ENCODE measurements around the gene EYA3. TPM values are rescaled to one million over a fixed set of nuclear protein-coding genes. Genes with fewer than 3 reads are reported as not detected.

EYA3 gene
- total RNA-seq, 1 donor from 2014 or later, result 9.9 TPM

GRCh38 chr1:28096210-28097099, 8.0 kb upstream of the EYA3 start:
- Histone ChIP-seq H3K9ac (ENCODE audit: low read depth in 1 of 3, low read length in 3 of 3) (no peak overlapping the region), H3K4me3 (ENCODE audit: low read length in 3 of 3) (no peak overlapping the region), H3K9me3 (ENCODE audit: control insufficient read depth in 3 of 3, low read length in 3 of 3) (no peaks in the 10 kb centered on the region), H3K4me1 (ENCODE audit: control insufficient read depth in 3 of 3, insufficient read depth in 3 of 3, low read length in 3 of 3) (peaks cover 5 to 8% (median 6%) of the 10 kb centered on the region in 3 donors), H3K36me3 (ENCODE audit: control insufficient read depth in 3 of 3, insufficient read depth in 3 of 3, low read length in 3 of 3) (no peaks in the 10 kb centered on the region), H3K27ac (ENCODE audit: low read depth, low read length) (no peak overlapping the region), H3K27me3 (ENCODE audit: control insufficient read depth in 3 of 3, insufficient read depth in 3 of 3, low read length in 3 of 3) (no peaks in the 10 kb centered on the region)

GRCh38 chr1:28091043-28091781, 2.8 kb upstream of the EYA3 start:
- Histone ChIP-seq H3K27ac (ENCODE audit: low read depth, low read length) (no peak overlapping the region), H3K27me3 (ENCODE audit: control insufficient read depth in 3 of 3, insufficient read depth in 3 of 3, low read length in 3 of 3) (no peaks in the 10 kb centered on the region), H3K36me3 (ENCODE audit: control insufficient read depth in 3 of 3, insufficient read depth in 3 of 3, low read length in 3 of 3) (no peaks in the 10 kb centered on the region), H3K4me1 (ENCODE audit: control insufficient read depth in 3 of 3, insufficient read depth in 3 of 3, low read length in 3 of 3) (peaks cover 16 to 20% (median 19%) of the 10 kb centered on the region in 3 donors), H3K9ac (ENCODE audit: low read depth in 1 of 3, low read length in 3 of 3) (no peak overlapping the region), H3K4me3 (ENCODE audit: low read length in 3 of 3) (no peak overlapping the region), H3K9me3 (ENCODE audit: control insufficient read depth in 3 of 3, low read length in 3 of 3) (no peaks in the 10 kb centered on the region)

GRCh38 chr1:28087614-28088167, 719 bp downstream of the EYA3 start:
- H3K9ac ChIP-seq (ENCODE audit: low read depth in 1 of 3, low read length in 3 of 3), result peak overlapping the region; percentile 95 to 100 (median 97)
- H3K4me1 ChIP-seq (ENCODE audit: control insufficient read depth in 3 of 3, insufficient read depth in 3 of 3, low read length in 3 of 3), result peaks cover 19 to 22% (median 21%) of the 10 kb centered on the region in 3 donors
- no peaks in the 10 kb centered on the region for H3K9me3 ChIP-seq (ENCODE audit: control insufficient read depth in 3 of 3, low read length in 3 of 3)
- H3K27me3 ChIP-seq (ENCODE audit: control insufficient read depth in 3 of 3, insufficient read depth in 3 of 3, low read length in 3 of 3), result no peaks in the 10 kb centered on the region
- H3K27ac ChIP-seq (ENCODE audit: low read depth, low read length), result peak overlapping the region; percentile 93
- peak overlapping the region; percentile 99 to 100 (median 100) for H3K4me3 ChIP-seq (ENCODE audit: low read length in 3 of 3)
- no peaks in the 10 kb centered on the region for H3K36me3 ChIP-seq (ENCODE audit: control insufficient read depth in 3 of 3, insufficient read depth in 3 of 3, low read length in 3 of 3)

- Histone ChIP-seq H3K9ac (ENCODE audit: low read depth in 1 of 3, low read length in 3 of 3) (peak overlapping the region in 1 of 3 donors; percentile 34), H3K9me3 (ENCODE audit: control insufficient read depth in 3 of 3, low read length in 3 of 3) (no peaks in the 10 kb centered on the region), H3K4me3 (ENCODE audit: low read length in 3 of 3) (no peak overlapping the region), H3K36me3 (ENCODE audit: control insufficient read depth in 3 of 3, insufficient read depth in 3 of 3, low read length in 3 of 3) (no peaks in the 10 kb centered on the region), H3K27me3 (ENCODE audit: control insufficient read depth in 3 of 3, insufficient read depth in 3 of 3, low read length in 3 of 3) (no peaks in the 10 kb centered on the region), H3K4me1 (ENCODE audit: control insufficient read depth in 3 of 3, insufficient read depth in 3 of 3, low read length in 3 of 3) (peaks cover 19 to 22% (median 21%) of the 10 kb centered on the region in 3 donors), H3K27ac (ENCODE audit: low read depth, low read length) (no peak overlapping the region)
These were observed 1.8 kb downstream of the EYA3 start for GRCh38 chr1:28086651-28087050.

- Histone ChIP-seq H3K27ac (ENCODE audit: low read depth, low read length) (no peak overlapping the region), H3K9ac (ENCODE audit: low read depth in 1 of 3, low read length in 3 of 3) (no peak overlapping the region), H3K4me3 (ENCODE audit: low read length in 3 of 3) (no peak overlapping the region), H3K4me1 (ENCODE audit: control insufficient read depth in 3 of 3, insufficient read depth in 3 of 3, low read length in 3 of 3) (peaks cover 19 to 22% (median 21%) of the 10 kb centered on the region in 3 donors), H3K36me3 (ENCODE audit: control insufficient read depth in 3 of 3, insufficient read depth in 3 of 3, low read length in 3 of 3) (peaks cover 0 to 1% (median 0%) of the 10 kb centered on the region in 3 donors), H3K9me3 (ENCODE audit: control insufficient read depth in 3 of 3, low read length in 3 of 3) (no peaks in the 10 kb centered on the region), H3K27me3 (ENCODE audit: control insufficient read depth in 3 of 3, insufficient read depth in 3 of 3, low read length in 3 of 3) (no peaks in the 10 kb centered on the region)
These were observed 3.3 kb downstream of the EYA3 start for GRCh38 chr1:28085129-28085528.

- Histone ChIP-seq H3K4me3 (ENCODE audit: low read length in 3 of 3) (no peak overlapping the region), H3K4me1 (ENCODE audit: control insufficient read depth in 3 of 3, insufficient read depth in 3 of 3, low read length in 3 of 3) (peaks cover 21 to 26% (median 25%) of the 10 kb centered on the region in 3 donors), H3K9ac (ENCODE audit: low read depth in 1 of 3, low read length in 3 of 3) (no peak overlapping the region), H3K27me3 (ENCODE audit: control insufficient read depth in 3 of 3, insufficient read depth in 3 of 3, low read length in 3 of 3) (no peaks in the 10 kb centered on the region), H3K9me3 (ENCODE audit: control insufficient read depth in 3 of 3, low read length in 3 of 3) (no peaks in the 10 kb centered on the region), H3K27ac (ENCODE audit: low read depth, low read length) (no peak overlapping the region), H3K36me3 (ENCODE audit: control insufficient read depth in 3 of 3, insufficient read depth in 3 of 3, low read length in 3 of 3) (peaks cover 0 to 2% (median 0%) of the 10 kb centered on the region in 3 donors)
These were observed 4.5 kb downstream of the EYA3 start for GRCh38 chr1:28083876-28084275.

GRCh38 chr1:28078680-28079626, 9.5 kb downstream of the EYA3 start:
- H3K27ac ChIP-seq (ENCODE audit: low read depth, low read length), result peak overlapping the region; percentile 28
- no peak overlapping the region for H3K9ac ChIP-seq (ENCODE audit: low read depth in 1 of 3, low read length in 3 of 3)
- no peak overlapping the region for H3K4me3 ChIP-seq (ENCODE audit: low read length in 3 of 3)
- no peaks in the 10 kb centered on the region for H3K27me3 ChIP-seq (ENCODE audit: control insufficient read depth in 3 of 3, insufficient read depth in 3 of 3, low read length in 3 of 3)
- no peaks in the 10 kb centered on the region for H3K9me3 ChIP-seq (ENCODE audit: control insufficient read depth in 3 of 3, low read length in 3 of 3)
- peaks cover 11 to 15% (median 11%) of the 10 kb centered on the region in 3 donors for H3K4me1 ChIP-seq (ENCODE audit: control insufficient read depth in 3 of 3, insufficient read depth in 3 of 3, low read length in 3 of 3)
- peaks cover 0 to 2% (median 0%) of the 10 kb centered on the region in 3 donors for H3K36me3 ChIP-seq (ENCODE audit: control insufficient read depth in 3 of 3, insufficient read depth in 3 of 3, low read length in 3 of 3)

- Histone ChIP-seq H3K9ac (ENCODE audit: low read depth in 1 of 3, low read length in 3 of 3) (no peak overlapping the region), H3K27ac (ENCODE audit: low read depth, low read length) (peak overlapping the region; percentile 28), H3K4me1 (ENCODE audit: control insufficient read depth in 3 of 3, insufficient read depth in 3 of 3, low read length in 3 of 3) (peaks cover 11 to 15% (median 11%) of the 10 kb centered on the region in 3 donors), H3K4me3 (ENCODE audit: low read length in 3 of 3) (no peak overlapping the region), H3K9me3 (ENCODE audit: control insufficient read depth in 3 of 3, low read length in 3 of 3) (no peaks in the 10 kb centered on the region), H3K36me3 (ENCODE audit: control insufficient read depth in 3 of 3, insufficient read depth in 3 of 3, low read length in 3 of 3) (peaks cover 0 to 2% (median 0%) of the 10 kb centered on the region in 3 donors), H3K27me3 (ENCODE audit: control insufficient read depth in 3 of 3, insufficient read depth in 3 of 3, low read length in 3 of 3) (no peaks in the 10 kb centered on the region)
These were observed 10.1 kb downstream of the EYA3 start for GRCh38 chr1:28078262-28078661.

GRCh38 chr1:28074892-28075511, 13.4 kb downstream of the EYA3 start:
- H3K9me3 ChIP-seq (ENCODE audit: control insufficient read depth in 3 of 3, low read length in 3 of 3), result no peaks in the 10 kb centered on the region
- no peak overlapping the region for H3K9ac ChIP-seq (ENCODE audit: low read depth in 1 of 3, low read length in 3 of 3)
- peaks cover 11 to 15% (median 11%) of the 10 kb centered on the region in 3 donors for H3K4me1 ChIP-seq (ENCODE audit: control insufficient read depth in 3 of 3, insufficient read depth in 3 of 3, low read length in 3 of 3)
- no peak overlapping the region for H3K27ac ChIP-seq (ENCODE audit: low read depth, low read length)
- no peak overlapping the region for H3K4me3 ChIP-seq (ENCODE audit: low read length in 3 of 3)
- no peaks in the 10 kb centered on the region for H3K36me3 ChIP-seq (ENCODE audit: control insufficient read depth in 3 of 3, insufficient read depth in 3 of 3, low read length in 3 of 3)
- H3K27me3 ChIP-seq (ENCODE audit: control insufficient read depth in 3 of 3, insufficient read depth in 3 of 3, low read length in 3 of 3), result no peaks in the 10 kb centered on the region

All from skeletal muscle tissue (tissue), 4 donors.